GM19043 (cell line): ENCODE results near the gene GLG1.
"Not testable (repeated sequence)": the region's sequence is repeated elsewhere in the genome, so short reads cannot be mapped to it uniquely, and the experiment has no call there.

Experiments used
- ATAC-seq: cut with Tn5 transposase; IDR thresholded peaks from one replicate; pipeline ENCODE4 v1.9.1; 2021; ENCODE audit warnings: low read depth; ENCODE audit not compliant: unreplicated experiment

The GLG1 gene

DNA sequence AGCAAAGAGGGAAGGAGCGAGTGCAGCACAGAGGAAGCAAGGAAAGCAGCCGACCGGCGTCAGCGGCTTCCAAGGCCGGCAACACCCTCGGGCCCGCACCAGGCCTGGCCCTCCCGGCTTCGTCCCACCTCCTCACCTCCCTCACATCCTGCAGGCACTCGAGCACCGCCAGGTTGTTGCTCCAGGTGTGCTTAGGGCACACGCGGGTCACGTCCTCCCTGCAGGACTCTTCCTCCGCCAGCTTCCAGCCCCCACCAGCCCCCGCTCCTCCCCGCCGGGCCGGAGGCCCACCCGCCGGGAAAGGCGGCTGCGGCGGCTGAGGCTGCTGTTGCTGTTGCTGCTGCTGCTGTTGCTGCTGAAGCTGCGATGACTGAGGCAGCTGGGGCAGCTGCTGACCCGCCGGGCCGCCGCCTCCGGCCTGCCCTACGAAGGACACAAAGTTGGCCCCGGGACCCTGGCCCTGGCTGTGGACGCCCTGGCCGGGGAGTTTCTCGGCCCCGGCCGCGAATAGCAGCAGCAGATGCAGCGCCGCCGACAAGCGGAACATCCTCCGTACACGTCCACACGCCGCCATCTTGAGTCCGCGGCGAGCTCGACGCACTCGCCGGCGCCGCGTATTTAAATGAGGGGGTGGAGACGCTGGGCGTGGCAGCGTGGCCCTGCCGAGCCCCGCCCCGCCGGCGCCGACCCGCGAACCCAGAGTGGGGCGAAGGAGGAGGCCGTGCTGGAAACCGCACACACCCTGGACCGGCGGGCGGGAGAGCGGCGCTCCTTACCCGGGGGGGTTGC lies at the start of gene GLG1:
Gene GLG1, minus strand, starts transcription at position 594 of the 789 bp plus-strand sequence. Its CDS starts 20 bp downstream, at position 574.
- ATAC-seq = peak; percentile 93

DNA sequence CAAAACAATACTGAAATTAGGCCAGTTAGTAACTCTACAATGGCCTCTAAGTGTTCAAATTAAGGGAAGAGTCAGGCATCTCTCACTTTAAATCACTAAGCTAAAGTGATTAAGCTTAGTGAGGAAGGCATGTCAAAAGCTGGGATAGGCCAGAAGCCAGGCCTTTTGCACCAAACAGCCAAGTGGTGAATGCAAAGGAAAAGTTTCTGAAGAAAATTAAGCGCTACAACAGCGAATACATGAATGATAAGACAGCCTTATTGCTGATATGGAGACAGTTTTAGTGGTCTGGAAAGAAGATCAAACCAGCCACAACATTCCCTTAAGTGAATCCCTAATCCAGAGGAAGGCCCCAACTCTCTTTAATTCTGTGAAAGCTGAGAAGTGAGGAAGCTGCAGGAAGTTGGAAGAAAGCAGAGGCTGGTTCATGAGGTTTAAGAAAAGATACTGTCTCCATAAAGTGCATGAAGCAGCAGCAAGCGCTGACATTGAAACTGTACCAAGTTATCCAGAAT lies 47.7 kb upstream of the GLG1 start:
- no peak for ATAC-seq

- not testable (repeated sequence) for ATAC-seq
Measured at GRCh38 chr16:74652883-74653282, 46.0 kb upstream of the GLG1 start.

DNA sequence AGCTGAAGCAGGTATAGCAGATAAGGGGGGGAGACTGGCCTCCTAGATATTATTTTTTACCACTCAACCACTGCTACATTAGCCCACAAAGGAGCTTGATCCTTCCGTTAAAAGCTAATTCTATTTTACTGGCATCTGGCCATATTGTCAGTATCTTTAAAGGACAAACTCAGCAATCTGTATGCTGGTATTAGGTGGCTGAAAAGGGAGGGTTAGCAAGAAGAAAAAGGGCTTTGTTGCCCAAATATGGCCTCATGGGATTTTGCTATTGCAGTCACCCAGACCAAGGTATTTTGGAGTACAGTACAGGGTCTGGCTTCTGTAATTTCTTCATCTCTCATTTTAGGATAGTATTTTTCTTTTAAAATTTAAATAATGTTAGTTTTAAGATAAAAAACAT lies 45.3 kb upstream of the GLG1 start:
- no peak for ATAC-seq

DNA sequence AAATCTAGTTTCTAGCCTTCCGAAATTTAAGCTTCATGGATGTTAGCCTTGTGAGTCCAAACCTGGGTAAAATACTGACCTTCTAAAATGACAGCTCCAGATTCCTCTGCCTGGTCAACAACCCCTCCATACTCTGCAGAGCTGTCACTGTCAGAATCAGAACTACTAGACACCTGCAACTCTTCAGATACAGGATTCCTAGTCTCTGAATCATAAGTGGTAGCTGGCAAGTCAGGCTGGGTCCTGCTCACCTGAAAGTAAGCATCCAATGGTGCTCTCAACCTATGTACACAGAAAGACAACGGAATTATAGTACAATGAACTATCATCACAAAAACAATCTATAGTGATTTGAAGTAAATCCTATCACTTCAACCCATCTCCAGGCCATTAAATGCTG lies 44.9 kb upstream of the GLG1 start:
- ATAC-seq = no peak

GRCh38 chr16:74650966-74651567 lies 44.2 kb upstream of the GLG1 start:
- no peak for ATAC-seq

DNA sequence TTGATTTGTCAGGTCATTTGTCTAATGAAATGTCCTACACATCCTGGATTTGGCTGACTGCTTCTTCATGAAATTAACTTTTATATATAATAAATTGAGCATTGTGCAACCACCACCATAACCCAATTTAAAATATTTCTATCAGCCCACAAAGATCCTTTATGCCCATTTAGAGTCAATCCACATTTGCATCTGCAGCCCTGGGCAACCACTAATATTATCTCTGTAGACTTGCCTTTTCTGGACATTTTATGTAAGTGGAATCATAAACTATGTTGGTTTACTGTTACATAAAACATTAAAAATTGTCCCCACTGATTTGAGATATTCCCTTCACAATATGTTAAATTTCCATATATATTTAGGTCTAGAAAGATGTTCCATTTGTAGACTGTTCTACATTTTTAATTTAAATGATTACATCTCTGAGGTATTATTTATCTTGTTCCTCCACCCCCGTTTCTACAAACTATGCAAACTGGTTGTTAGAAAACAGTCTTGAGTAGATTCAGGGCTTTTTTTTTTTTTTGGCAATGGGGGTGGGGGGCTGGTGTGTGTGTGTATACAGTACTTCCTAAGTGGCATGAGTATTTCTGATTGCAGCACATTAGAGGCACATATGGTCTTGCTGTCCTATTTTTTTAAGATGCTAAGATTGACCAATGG lies 43.1 kb upstream of the GLG1 start:
- ATAC-seq = no peak

- no peak for ATAC-seq
Measured at GRCh38 chr16:74641969-74642368, 35.1 kb upstream of the GLG1 start.

DNA sequence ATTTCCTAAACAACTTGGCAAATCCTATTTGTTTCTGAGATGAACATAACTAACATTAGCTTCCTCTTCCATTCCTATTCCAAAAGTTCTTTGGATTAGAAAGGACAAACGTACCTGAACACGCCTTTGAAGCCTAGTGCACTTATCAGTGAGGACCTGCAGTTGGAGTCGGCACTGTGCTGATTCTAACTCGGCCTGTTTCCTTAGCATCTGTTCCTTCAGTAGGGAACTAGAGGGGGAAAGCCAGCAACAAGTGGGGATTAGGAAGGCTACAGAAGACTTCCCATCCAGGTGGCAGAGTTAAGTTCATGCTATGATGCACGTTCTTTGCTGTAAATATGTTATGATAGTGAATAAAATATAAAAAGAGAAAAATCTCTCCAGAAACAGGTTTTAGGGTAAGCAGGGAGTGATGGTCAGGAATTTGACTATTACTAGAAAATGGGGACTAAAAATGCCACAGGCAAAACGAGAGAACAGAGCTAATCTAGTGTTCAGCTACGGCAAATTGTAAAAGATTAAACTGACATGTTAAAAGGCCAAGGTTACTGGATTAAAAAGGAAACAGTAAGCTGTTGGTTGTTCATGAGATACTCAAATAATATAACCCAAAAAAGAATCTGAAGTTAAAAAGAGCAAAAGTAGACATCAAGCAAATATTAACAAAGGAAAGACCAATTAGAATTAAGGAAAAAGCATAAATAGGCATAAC lies 31.0 kb upstream of the GLG1 start:
- ATAC-seq = no peak

DNA sequence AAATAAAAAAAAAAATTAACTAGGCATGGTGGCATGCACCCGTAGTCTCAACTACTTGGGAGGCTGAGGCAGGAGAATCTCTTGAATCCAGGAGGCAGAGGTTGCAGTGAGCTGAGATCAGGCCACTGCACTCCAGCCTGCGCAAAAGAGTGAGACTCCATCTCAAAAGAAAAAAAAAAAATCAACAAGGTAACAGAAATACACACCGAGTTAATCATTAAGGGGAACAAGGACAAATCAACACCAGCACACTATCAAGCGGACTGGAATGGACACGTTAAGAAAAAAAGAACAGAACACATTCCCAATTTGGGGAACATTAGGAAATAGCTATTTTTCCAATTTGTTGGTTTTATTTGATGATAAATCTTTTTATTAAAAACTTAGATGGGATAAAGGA lies 28.4 kb upstream of the GLG1 start:
- no peak for ATAC-seq

GRCh38 chr16:74633686-74634085 lies 26.8 kb upstream of the GLG1 start:
- no peak for ATAC-seq

GRCh38 chr16:74627506-74628220 lies 20.7 kb upstream of the GLG1 start:
- ATAC-seq = no peak

DNA sequence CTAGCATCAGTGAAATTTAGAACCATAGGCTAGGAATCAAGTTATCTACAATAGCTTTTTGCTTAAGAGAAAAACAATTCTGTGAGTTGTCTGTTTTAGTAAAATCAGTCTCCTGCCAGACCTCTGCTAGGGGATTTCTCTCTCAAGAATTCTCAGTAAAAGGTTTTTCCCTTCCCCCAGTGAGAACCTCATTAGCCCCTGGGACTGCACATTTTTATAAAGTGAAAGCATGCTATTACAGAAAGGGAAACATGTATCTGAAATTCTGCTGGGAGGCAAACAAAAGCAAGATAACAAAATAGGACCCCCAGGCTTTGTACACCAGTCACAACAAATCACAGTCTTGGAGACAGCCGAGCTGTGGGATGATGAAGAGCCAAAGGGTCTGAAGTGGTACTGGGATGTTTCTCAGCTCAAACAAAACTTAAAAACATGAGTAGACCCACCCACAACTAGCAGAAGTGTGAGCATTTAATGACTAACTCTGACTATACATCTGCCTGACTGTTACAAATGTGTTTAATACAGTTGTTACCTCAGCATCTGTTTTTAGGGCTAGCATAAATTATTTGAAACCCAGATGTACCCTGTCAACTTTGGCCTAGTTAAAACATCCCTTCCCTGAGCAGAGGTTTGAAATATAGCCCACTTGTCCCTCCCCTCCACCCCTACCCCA lies 20.0 kb upstream of the GLG1 start:
- no peak for ATAC-seq

DNA sequence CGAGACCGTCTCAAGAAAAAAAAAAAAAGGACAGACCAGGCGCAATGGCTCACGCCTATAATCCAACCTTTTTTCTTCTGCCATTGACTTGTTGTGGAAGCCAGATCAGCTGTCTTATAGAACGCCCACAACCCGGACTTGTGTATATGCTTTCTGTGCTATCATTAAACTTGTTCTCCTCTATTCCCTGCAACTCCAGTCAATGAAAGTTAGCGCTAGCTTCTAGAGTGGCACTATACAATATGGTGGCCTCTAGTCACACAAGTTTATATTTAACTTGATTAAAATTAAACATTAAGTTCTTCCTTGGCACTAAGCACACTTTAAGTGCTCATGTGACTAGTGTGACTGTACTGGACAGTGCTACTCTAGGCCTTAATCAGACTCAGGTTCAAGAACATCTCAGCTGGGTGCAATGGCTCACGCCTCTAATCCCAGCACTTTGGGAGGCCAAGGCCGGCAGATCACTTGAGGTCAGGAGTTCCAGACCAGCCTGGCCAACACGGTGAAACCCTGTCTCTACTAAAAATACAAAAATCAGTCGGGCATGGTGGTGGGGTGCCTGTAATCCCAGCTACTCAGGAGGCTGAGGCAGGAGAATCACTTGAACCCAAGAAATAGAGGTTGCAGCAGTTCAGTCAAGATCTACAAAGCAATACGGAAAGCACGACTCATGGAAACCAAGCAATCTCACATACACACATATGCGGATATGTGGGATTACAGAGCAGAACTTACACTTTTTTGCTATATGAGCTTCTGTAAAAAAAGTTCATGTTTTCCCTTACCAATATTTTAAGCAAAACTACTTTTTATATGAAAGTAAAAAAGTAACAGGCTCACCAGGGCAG lies 18.8 kb upstream of the GLG1 start:
- no peak for ATAC-seq

- no peak for ATAC-seq
Measured at GRCh38 chr16:74623839-74624235, 16.9 kb upstream of the GLG1 start.

DNA sequence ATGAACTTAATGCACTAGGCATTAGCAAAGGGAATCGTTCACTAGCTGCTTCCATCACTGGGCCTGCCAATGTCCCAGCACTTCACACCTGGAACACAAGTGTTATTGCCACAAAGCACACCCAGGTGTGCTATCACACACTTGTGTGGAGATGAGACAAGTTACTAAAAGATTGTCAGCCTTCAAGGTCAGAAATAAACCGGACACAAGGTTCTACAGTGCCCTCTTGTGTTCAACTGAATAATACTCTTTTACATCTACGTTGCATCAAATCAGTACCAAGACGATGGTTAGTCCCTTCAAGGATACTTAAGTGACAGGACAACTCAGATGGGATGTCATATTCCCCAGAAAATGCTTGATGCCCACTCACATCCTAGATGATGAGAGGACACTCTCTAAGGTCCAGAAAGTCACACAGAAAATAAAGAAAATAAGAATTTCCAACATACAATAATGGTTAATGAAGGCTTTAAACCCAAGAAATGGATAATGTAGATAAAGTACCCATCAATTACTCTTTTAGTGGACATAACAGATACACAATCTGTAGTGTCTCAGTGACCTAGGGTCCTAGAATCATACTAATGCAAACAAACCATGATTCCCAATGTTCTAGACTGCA lies 16.4 kb upstream of the GLG1 start:
- ATAC-seq = no peak

GRCh38 chr16:74622005-74622404 lies 15.1 kb upstream of the GLG1 start:
- ATAC-seq = no peak

DNA sequence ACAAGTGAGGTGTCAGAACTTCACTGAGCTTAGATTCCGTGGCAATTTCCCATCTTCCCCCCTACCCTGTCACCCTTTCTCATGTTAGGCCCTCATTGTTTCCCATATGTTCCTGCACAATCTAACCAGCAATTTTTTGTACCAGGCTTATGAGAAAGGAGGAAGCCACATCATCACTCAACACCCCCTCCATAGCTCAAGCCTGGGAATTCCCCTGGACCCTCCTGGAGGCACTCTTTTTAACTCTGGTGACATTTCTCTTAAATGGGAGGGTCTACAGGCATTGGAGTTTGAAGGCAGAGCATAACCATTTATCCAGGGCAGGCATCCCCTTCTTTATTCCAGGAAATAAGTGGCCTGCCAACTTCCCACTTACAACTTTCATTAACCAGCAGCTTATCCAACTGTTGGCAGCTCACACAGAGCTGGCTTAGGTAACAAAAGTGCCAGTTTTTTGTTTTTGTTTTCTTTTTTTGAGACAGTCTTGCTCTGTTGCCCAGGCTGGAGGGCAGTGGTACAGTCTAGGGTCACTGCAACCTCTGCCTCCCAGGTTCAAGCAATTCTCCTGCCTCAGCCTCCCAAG lies 10.4 kb upstream of the GLG1 start:
- no peak for ATAC-seq
